ENCODE measurements around the gene TTLL3. TPM values are rescaled to one million over a fixed set of nuclear protein-coding genes. Genes with fewer than 3 reads are reported as not detected.

Gene TTLL3
- total and polyA plus RNA-seq, 2 of the 13 experiments (the other 11 are each of a cell fraction or from before 2014, with no cell fraction given) = 9.5 to 51.2 TPM

DNA sequence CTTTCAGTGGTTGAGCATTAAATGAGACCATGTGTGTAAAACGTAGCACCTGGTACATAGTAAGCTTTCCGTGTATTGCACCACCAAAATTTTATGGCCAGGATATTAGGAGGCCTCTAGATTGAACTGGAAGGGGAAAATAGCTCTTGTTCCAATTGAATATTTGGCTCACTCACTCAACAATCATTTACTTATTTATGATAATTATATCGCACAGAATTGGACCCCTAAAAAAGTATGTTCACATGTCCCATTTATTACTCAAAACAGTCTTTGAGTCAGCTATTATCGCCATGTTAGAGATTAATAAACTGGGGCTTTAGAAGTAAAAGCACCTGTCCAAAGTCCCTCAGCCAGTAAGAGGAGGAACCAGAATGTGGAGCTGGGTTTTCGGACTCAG lies 5.1 kb upstream of the TTLL3 start:
- H3K4me2 ChIP-seq (ENCODE audit: low read depth, low read length) = no peak overlapping the region
- no peak for ATAC-seq
- FAIRE-seq = no peak
- TF ChIP-seq ZNF143 (CRISPR knock-in tag; IDR thresholded peaks at IDR 0.05) (no peak), ATRX (CRISPR knock-in tag; IDR thresholded peaks at IDR 0.05; ENCODE audit: borderline replicate concordance) (no peak)
- TF ChIP-seq, protein P1, sequence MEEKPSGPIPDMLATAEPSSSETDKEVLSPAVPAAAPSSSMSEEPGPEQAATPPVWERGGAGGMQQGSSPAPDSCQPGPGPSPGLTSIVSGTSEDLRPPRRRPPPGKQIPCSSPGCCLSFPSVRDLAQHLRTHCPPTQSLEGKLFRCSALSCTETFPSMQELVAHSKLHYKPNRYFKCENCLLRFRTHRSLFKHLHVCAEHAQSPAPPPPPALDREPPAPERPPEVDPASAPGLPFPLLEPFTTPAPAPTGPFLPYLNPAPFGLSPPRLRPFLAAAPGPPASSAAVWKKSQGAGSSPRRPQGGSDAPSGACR (CRISPR knock-in tag; IDR thresholded peaks at IDR 0.05) = no peak
- WGBS (ENCODE audit: low lambda C conversion rate) = 95% methylated on average over 5 of the region's 5 CpGs
- peaks cover 31 to 63% of the 10 kb centered on the region in 2 experiments for H3K36me3 ChIP-seq (replicated peaks in 1 of 2; ENCODE audit: control insufficient read depth in 1 of 2, insufficient read depth in 2 of 2, low read length in 2 of 2)
- no peak overlapping the region for H3K4me3 ChIP-seq (replicated peaks in 1 of 3; ENCODE audit: insufficient read depth in 1 of 3, low read depth in 2 of 3, low read length in 3 of 3)
- H3K27me3 ChIP-seq (ENCODE audit: control insufficient read depth in 1 of 2, insufficient read depth in 2 of 2, low read length in 2 of 2) = no peaks in the 10 kb centered on the region; a peak in 1 of 5 replicates
- TSS peak; percentile 27 for BruUV-seq (replicated peaks)
- no peak for DNase-seq (ENCODE audit: low spot score)
- intact Hi-C loops (cut with micrococcal nuclease; ENCODE audit: unreplicated experiment) (no loop called here), in situ Hi-C loops (cut with HindIII; ENCODE audit: extremely low pct_ligation_motif_present, low pct_unique_long_range_greater_than_20kb) (no loop called here)
- POLR2A ChIA-PET = interaction anchor here (0.8 to 1.4 kb wide), 3 partner anchors 10 to 33 kb away, joined by 3 to 5 read pairs (median 3); partner anchors contain the start of gene ARPC4
- H3K79me2 ChIP-seq (ENCODE audit: insufficient read depth, low read length) = no peaks in the 10 kb centered on the region
- H3K9ac ChIP-seq (ENCODE audit: insufficient read depth, low read depth, low read length) = no peak overlapping the region
- H3K9me3 ChIP-seq (ENCODE audit: low read length) = no peaks in the 10 kb centered on the region
- CTCF ChIA-PET (ENCODE audit: low intra/inter-chr PET ratio, low total read pairs) = no interaction called here
- no peaks in the 10 kb centered on the region for H3K4me1 ChIP-seq (ENCODE audit: insufficient read depth, low read length)
- no peak overlapping the region for H2AFZ ChIP-seq (ENCODE audit: low read length)
- H3K27ac ChIP-seq (ENCODE audit: extremely low read length, insufficient read depth, low read length) = no peak overlapping the region
- no peaks in the 10 kb centered on the region for H4K20me1 ChIP-seq (ENCODE audit: insufficient read depth, low read length)

- TF ChIP-seq, protein P2, sequence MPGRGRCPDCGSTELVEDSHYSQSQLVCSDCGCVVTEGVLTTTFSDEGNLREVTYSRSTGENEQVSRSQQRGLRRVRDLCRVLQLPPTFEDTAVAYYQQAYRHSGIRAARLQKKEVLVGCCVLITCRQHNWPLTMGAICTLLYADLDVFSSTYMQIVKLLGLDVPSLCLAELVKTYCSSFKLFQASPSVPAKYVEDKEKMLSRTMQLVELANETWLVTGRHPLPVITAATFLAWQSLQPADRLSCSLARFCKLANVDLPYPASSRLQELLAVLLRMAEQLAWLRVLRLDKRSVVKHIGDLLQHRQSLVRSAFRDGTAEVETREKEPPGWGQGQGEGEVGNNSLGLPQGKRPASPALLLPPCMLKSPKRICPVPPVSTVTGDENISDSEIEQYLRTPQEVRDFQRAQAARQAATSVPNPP (CRISPR knock-in tag; IDR thresholded peaks at IDR 0.05) = no peak
- 0 out of 2 replicates have a peak, but pooled peaks have one; percentile 34 for TF ChIP-seq RBFOX2 (IDR thresholded peaks at IDR 0.05; ENCODE audit: low read depth, low read length)
- TF ChIP-seq KDM5B (CRISPR knock-in tag; IDR thresholded peaks at IDR 0.05; ENCODE audit: borderline replicate concordance) = no peak
- TF ChIP-seq NFAT5 (CRISPR knock-in tag; IDR thresholded peaks at IDR 0.05) = no peak
- CTCF ChIA-PET (ENCODE audit: low intra/inter-chr PET ratio, low total read pairs) = no interaction called here
- intact Hi-C loops (cut with micrococcal nuclease; ENCODE audit: unreplicated experiment) (no loop called here), in situ Hi-C loops (cut with HindIII; ENCODE audit: extremely low pct_ligation_motif_present, low pct_unique_long_range_greater_than_20kb) (no loop called here)
- no peaks in the 10 kb centered on the region for H4K20me1 ChIP-seq (ENCODE audit: insufficient read depth, low read length)
- no peak for ATAC-seq
- H3K27me3 ChIP-seq (ENCODE audit: control insufficient read depth in 1 of 2, insufficient read depth in 2 of 2, low read length in 2 of 2) = no peaks in the 10 kb centered on the region; a peak in 1 of 5 replicates
- no peaks in the 10 kb centered on the region for H3K9me3 ChIP-seq (ENCODE audit: low read length)
- no peaks in the 10 kb centered on the region for H3K4me1 ChIP-seq (ENCODE audit: insufficient read depth, low read length)
- FAIRE-seq = no peak
- no peaks in the 10 kb centered on the region for H3K79me2 ChIP-seq (ENCODE audit: insufficient read depth, low read length)
- H2AFZ ChIP-seq (ENCODE audit: low read length) = no peak overlapping the region
- BruUV-seq (replicated peaks) = no TSS peak
- POLR2A ChIA-PET = no interaction called here
- no peak overlapping the region for H3K4me2 ChIP-seq (ENCODE audit: low read depth, low read length)
- no peak for DNase-seq (ENCODE audit: low spot score)
- WGBS (ENCODE audit: low lambda C conversion rate) = 99% methylated on average over 12 of the region's 12 CpGs
- no peak overlapping the region for H3K4me3 ChIP-seq (replicated peaks in 1 of 3; ENCODE audit: insufficient read depth in 1 of 3, low read depth in 2 of 3, low read length in 3 of 3)
- H3K9ac ChIP-seq (ENCODE audit: insufficient read depth, low read depth, low read length) = no peak overlapping the region
- peaks cover 25 to 54% of the 10 kb centered on the region in 2 experiments for H3K36me3 ChIP-seq (replicated peaks in 1 of 2; ENCODE audit: control insufficient read depth in 1 of 2, insufficient read depth in 2 of 2, low read length in 2 of 2)
- no peak overlapping the region for H3K27ac ChIP-seq (ENCODE audit: extremely low read length, insufficient read depth, low read length)
These were observed 3.9 kb upstream of the TTLL3 start for GRCh38 chr3:9806137-9806536.

Measured in HepG2 (cell line).